ENCODE results near the gene AR. TPM values are rescaled to one million over a fixed set of nuclear protein-coding genes. Genes with fewer than 3 reads are reported as not detected.

Gene AR
- total RNA-seq, 1 donor from 2014 or later, result 9.0 TPM

DNA sequence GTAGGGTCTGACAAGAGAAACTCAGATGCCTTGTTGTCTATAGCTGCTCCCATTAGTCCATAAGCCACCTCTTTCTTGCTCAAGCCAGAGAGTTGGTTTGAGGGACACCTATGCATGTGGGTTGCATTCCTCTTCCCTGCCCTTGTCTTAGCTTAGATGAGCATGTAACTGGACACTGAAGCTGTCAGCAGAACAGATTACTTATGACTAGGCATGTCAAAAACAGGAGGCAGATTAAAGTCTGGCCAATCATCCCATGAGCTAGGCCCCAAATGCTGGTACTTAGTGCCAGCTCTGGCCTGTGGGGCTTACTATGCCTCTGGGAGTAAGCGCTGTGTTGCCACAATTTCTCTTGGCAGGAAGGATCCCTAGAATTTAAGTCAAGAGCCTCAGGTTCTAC, 215.2 kb downstream of the AR start:
- FAIRE-seq (no peak), DNase-seq (ENCODE audit: low read depth) (no peak)
- no peak overlapping the region for H3K27ac ChIP-seq (ENCODE audit: low read depth, low read length)
- no peak overlapping the region for H3K9ac ChIP-seq (ENCODE audit: low read length)
- Mint-ChIP-seq H3K4me3 (ENCODE audit: unreplicated experiment) (no peak overlapping the region), H3K27ac (ENCODE audit: unreplicated experiment) (no peak overlapping the region), H3K9me3 (ENCODE audit: unreplicated experiment) (peaks cover 8% of the 10 kb centered on the region), H3K27me3 (ENCODE audit: low read depth, unreplicated experiment) (peaks cover 2% of the 10 kb centered on the region), H3K36me3 (ENCODE audit: low read depth, unreplicated experiment) (no peaks in the 10 kb centered on the region), H3K4me1 (ENCODE audit: low read depth, unreplicated experiment) (no peaks in the 10 kb centered on the region)
- H3K79me2 ChIP-seq (ENCODE audit: insufficient read depth, low read length), result no peaks in the 10 kb centered on the region
- H2AFZ ChIP-seq (ENCODE audit: low read depth, low read length), result no peak overlapping the region
- TF ChIP-seq EZH2 (IDR thresholded peaks at IDR 0.05; ENCODE audit: insufficient read depth, low read length), result no peak
- H3K36me3 ChIP-seq (ENCODE audit: insufficient read depth, low read length), result no peaks in the 10 kb centered on the region
- H3K9me3 ChIP-seq (ENCODE audit: insufficient read depth, low read depth, low read length), result no peaks in the 10 kb centered on the region
- H3K27me3 ChIP-seq (ENCODE audit: insufficient read depth, low read length), result no peaks in the 10 kb centered on the region
- H3K4me1 ChIP-seq (ENCODE audit: insufficient read depth, low read length), result no peaks in the 10 kb centered on the region
- H4K20me1 ChIP-seq (ENCODE audit: insufficient read depth, low read length), result no peaks in the 10 kb centered on the region
- H3K4me2 ChIP-seq (ENCODE audit: low read length), result no peak overlapping the region
- H3K4me3 ChIP-seq (ENCODE audit: insufficient read depth, low read depth, low read length), result no peak overlapping the region

DNA sequence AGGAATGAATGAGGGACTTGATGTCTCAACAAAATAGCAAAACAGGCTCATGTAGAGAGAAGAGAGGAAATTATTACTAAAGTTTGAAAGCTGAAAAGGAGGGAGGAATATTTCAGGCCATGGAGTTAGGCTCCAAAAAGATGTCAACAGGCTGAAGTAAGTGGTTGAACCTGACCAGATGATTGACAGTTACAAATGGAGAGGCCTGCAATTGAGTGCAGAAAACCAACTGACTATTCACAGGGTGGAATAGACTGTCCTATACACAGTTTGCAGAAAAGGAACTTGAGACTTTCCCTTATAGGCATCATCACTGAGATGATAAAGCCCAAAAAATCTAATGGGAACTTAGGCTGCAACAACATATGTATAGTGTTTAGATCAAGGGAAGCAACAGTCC, 233.3 kb downstream of the AR start:
- Histone ChIP-seq H3K9me3 (ENCODE audit: insufficient read depth, low read depth, low read length) (no peaks in the 10 kb centered on the region), H2AFZ (ENCODE audit: low read depth, low read length) (no peak overlapping the region), H3K9ac (ENCODE audit: low read length) (no peak overlapping the region), H3K4me1 (ENCODE audit: insufficient read depth, low read length) (peaks cover 10% of the 10 kb centered on the region), H3K27ac (ENCODE audit: low read depth, low read length) (no peak overlapping the region), H3K36me3 (ENCODE audit: insufficient read depth, low read length) (no peaks in the 10 kb centered on the region), H3K4me3 (ENCODE audit: insufficient read depth, low read depth, low read length) (no peak overlapping the region), H3K4me2 (ENCODE audit: low read length) (no peak overlapping the region), H4K20me1 (ENCODE audit: insufficient read depth, low read length) (no peaks in the 10 kb centered on the region), H3K79me2 (ENCODE audit: insufficient read depth, low read length) (no peaks in the 10 kb centered on the region), H3K27me3 (ENCODE audit: insufficient read depth, low read length) (no peaks in the 10 kb centered on the region)
- no peaks in the 10 kb centered on the region for H3K36me3 Mint-ChIP-seq (ENCODE audit: low read depth, unreplicated experiment)
- H3K9me3 Mint-ChIP-seq (ENCODE audit: unreplicated experiment), result no peaks in the 10 kb centered on the region
- DNase-seq (ENCODE audit: low read depth), result no peak
- H3K4me3 Mint-ChIP-seq (ENCODE audit: unreplicated experiment), result no peak overlapping the region
- peaks cover 17% of the 10 kb centered on the region for H3K4me1 Mint-ChIP-seq (ENCODE audit: low read depth, unreplicated experiment)
- TF ChIP-seq EZH2 (IDR thresholded peaks at IDR 0.05; ENCODE audit: insufficient read depth, low read length), result no peak
- TF ChIP-seq, protein P1, sequence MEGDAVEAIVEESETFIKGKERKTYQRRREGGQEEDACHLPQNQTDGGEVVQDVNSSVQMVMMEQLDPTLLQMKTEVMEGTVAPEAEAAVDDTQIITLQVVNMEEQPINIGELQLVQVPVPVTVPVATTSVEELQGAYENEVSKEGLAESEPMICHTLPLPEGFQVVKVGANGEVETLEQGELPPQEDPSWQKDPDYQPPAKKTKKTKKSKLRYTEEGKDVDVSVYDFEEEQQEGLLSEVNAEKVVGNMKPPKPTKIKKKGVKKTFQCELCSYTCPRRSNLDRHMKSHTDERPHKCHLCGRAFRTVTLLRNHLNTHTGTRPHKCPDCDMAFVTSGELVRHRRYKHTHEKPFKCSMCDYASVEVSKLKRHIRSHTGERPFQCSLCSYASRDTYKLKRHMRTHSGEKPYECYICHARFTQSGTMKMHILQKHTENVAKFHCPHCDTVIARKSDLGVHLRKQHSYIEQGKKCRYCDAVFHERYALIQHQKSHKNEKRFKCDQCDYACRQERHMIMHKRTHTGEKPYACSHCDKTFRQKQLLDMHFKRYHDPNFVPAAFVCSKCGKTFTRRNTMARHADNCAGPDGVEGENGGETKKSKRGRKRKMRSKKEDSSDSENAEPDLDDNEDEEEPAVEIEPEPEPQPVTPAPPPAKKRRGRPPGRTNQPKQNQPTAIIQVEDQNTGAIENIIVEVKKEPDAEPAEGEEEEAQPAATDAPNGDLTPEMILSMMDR (IDR thresholded peaks at IDR 0.05; ENCODE audit: insufficient read depth, low read depth, low read length), result no peak
- peak; percentile 45 for FAIRE-seq
- no peak overlapping the region for H3K27ac Mint-ChIP-seq (ENCODE audit: unreplicated experiment)
- no peaks in the 10 kb centered on the region for H3K27me3 Mint-ChIP-seq (ENCODE audit: low read depth, unreplicated experiment)

DNA sequence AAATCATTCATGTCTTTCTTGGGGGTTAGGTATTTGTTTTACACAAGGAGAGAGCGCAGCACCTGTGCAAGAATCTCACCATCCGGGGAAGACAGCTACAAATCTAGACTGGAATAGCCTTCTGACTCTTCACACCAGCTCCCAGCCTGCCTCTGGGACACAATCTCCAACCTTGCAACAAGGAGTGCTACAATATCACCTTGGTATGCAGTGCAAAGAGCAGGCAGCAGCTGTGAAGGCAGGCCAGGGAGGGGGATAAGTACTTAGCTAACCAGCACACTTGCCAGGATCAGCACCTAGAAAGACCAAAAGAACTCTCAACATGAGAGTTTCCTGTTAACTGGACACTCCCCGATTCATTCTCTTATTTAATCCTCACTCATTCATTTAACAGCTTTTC, 235.3 kb downstream of the AR start:
- no peak overlapping the region for H3K27ac ChIP-seq (ENCODE audit: low read depth, low read length)
- no peaks in the 10 kb centered on the region for H3K27me3 ChIP-seq (ENCODE audit: insufficient read depth, low read length)
- TF ChIP-seq, protein P1 (IDR thresholded peaks at IDR 0.05; ENCODE audit: insufficient read depth, low read depth, low read length), result no peak
- TF ChIP-seq EZH2 (IDR thresholded peaks at IDR 0.05; ENCODE audit: insufficient read depth, low read length), result no peak
- peaks cover 10% of the 10 kb centered on the region for H3K4me1 ChIP-seq (ENCODE audit: insufficient read depth, low read length)
- no peak overlapping the region for H3K9ac ChIP-seq (ENCODE audit: low read length)
- Mint-ChIP-seq H3K36me3 (ENCODE audit: low read depth, unreplicated experiment) (no peaks in the 10 kb centered on the region), H3K4me1 (ENCODE audit: low read depth, unreplicated experiment) (peaks cover 17% of the 10 kb centered on the region), H3K4me3 (ENCODE audit: unreplicated experiment) (no peak overlapping the region), H3K9me3 (ENCODE audit: unreplicated experiment) (no peaks in the 10 kb centered on the region), H3K27ac (ENCODE audit: unreplicated experiment) (no peak overlapping the region), H3K27me3 (ENCODE audit: low read depth, unreplicated experiment) (no peaks in the 10 kb centered on the region)
- FAIRE-seq (no peak), DNase-seq (ENCODE audit: low read depth) (no peak)
- H3K9me3 ChIP-seq (ENCODE audit: insufficient read depth, low read depth, low read length), result no peaks in the 10 kb centered on the region
- H3K4me3 ChIP-seq (ENCODE audit: insufficient read depth, low read depth, low read length), result no peak overlapping the region
- H2AFZ ChIP-seq (ENCODE audit: low read depth, low read length), result no peak overlapping the region
- H3K4me2 ChIP-seq (ENCODE audit: low read length), result no peak overlapping the region
- H3K36me3 ChIP-seq (ENCODE audit: insufficient read depth, low read length), result no peaks in the 10 kb centered on the region
- no peaks in the 10 kb centered on the region for H4K20me1 ChIP-seq (ENCODE audit: insufficient read depth, low read length)
- no peaks in the 10 kb centered on the region for H3K79me2 ChIP-seq (ENCODE audit: insufficient read depth, low read length)
